OCI-LY1 (cell line): ENCODE results near the gene SEMA3D.

ENCODE experiments used
- H2AFZ ChIP-seq: fragments of 200-600 bp; sonication (generic), shearing (Covaris generic); 2 replicates; pipeline ENCODE4 v1.6.0; 2014; ENCODE audit warnings: antibody characterized with exemption, mild to moderate bottlenecking, low read length
- H3F3A ChIP-seq: fragments of 200-600 bp; sonication (generic), shearing (Covaris generic); 2 replicates; pipeline ENCODE4 v1.6.0; 2014; ENCODE audit warnings: mild to moderate bottlenecking, antibody characterized with exemption, low read length, moderate library complexity; ENCODE audit not compliant: insufficient read depth
- H3K27ac ChIP-seq: fragments of 200-600 bp; sonication (generic); 2 replicates; pipeline ENCODE4 v1.5.1; 2014; ENCODE audit warnings: low read length, mixed run types, mild to moderate bottlenecking, low read depth; ENCODE audit not compliant: poor library complexity, severe bottlenecking
- H3K27me3 ChIP-seq: fragments of 200-600 bp; sonication (generic); 2 replicates; pipeline ENCODE4 v1.6.0; 2014; ENCODE audit warnings: antibody characterized with exemption, mild to moderate bottlenecking, low read length, moderate library complexity; ENCODE audit not compliant: insufficient read depth
- H3K36me3 ChIP-seq: fragments of 200-600 bp; sonication (generic); 2 replicates; pipeline ENCODE4 v1.6.1; 2014; ENCODE audit warnings: mild to moderate bottlenecking, antibody characterized with exemption, low read length, moderate library complexity, mixed read lengths; ENCODE audit not compliant: insufficient read depth
- H3K4me1 ChIP-seq: fragments of 200-600 bp; sonication (generic); 2 replicates; pipeline ENCODE4 v1.5.1; 2014; ENCODE audit warnings: mild to moderate bottlenecking, low read length, moderate library complexity; ENCODE audit not compliant: insufficient read depth, severe bottlenecking
- H3K4me2 ChIP-seq: fragments of 200-600 bp; sonication (generic), shearing (Covaris generic); 2 replicates; pipeline ENCODE4 v1.6.1; 2014; ENCODE audit warnings: low read length
- H3K4me3 ChIP-seq: fragments of 200-600 bp; sonication (generic); 2 replicates; pipeline ENCODE4 v1.5.1; 2014; ENCODE audit warnings: low read length, low read depth, mild to moderate bottlenecking, mixed read lengths; ENCODE audit not compliant: poor library complexity, severe bottlenecking
- H3K79me2 ChIP-seq: fragments of 200-600 bp; shearing (Covaris generic); 2 replicates; pipeline ENCODE4 v1.6.1; 2016; ENCODE audit warnings: mixed run types, low read length, mixed read lengths; ENCODE audit not compliant: insufficient read depth
- H3K9ac ChIP-seq: fragments of 200-600 bp; sonication (generic), shearing (Covaris generic); 2 replicates; pipeline ENCODE4 v1.6.1; 2014; ENCODE audit warnings: mild to moderate bottlenecking, low read length, mixed read lengths
- H3K9me2 ChIP-seq: fragments of 200-600 bp; sonication (generic), shearing (Covaris generic); 2 replicates; pipeline ENCODE4 v1.6.1; 2014; ENCODE audit warnings: low read depth, mild to moderate bottlenecking, low read length, mixed read lengths
- H3K9me3 ChIP-seq: fragments of 200-600 bp; shearing (Covaris generic); 2 replicates; pipeline ENCODE4 v1.6.1; 2014; ENCODE audit warnings: low read length, mixed read lengths
- H4K20me1 ChIP-seq: fragments of 200-600 bp; sonication (generic), shearing (Covaris generic); 2 replicates; pipeline ENCODE4 v1.6.0; 2016; ENCODE audit warnings: mild to moderate bottlenecking, low read length; ENCODE audit not compliant: insufficient read depth
- CTCF ChIP-seq: fragments of 200-600 bp; sonication (generic), shearing (Covaris generic); IDR thresholded peaks from 2 replicates; pipeline ENCODE4 v1.5.1; 2017; ENCODE audit warnings: mild to moderate bottlenecking, antibody characterized with exemption, low read length, moderate library complexity, mixed read lengths
- EZH2 ChIP-seq: fragments of 200-600 bp; sonication (generic), shearing (Covaris generic); IDR thresholded peaks from 2 replicates; pipeline ENCODE4 v1.8.0; 2017; ENCODE audit warnings: borderline replicate concordance, mixed run types, mild to moderate bottlenecking, antibody characterized with exemption, low read length, moderate library complexity, mixed read lengths

The SEMA3D gene

GRCh38 chr7:85074992-85075391, 111.9 kb downstream of the SEMA3D start:
- TF ChIP-seq EZH2: no peak
- no peak overlapping the region for H2AFZ ChIP-seq

GRCh38 chr7:85074016-85074415, 112.8 kb downstream of the SEMA3D start:
- no peak overlapping the region for H3K9ac ChIP-seq
- H3K4me1 ChIP-seq: no peaks in the 10 kb centered on the region
- no peak overlapping the region for H3K4me3 ChIP-seq
- no peaks in the 10 kb centered on the region for H3K9me3 ChIP-seq
- no peak overlapping the region for H3K4me2 ChIP-seq
- no peaks in the 10 kb centered on the region for H3K79me2 ChIP-seq
- TF ChIP-seq EZH2 (no peak), CTCF (no peak)
- no peak overlapping the region for H3K27ac ChIP-seq
- H3K36me3 ChIP-seq: no peaks in the 10 kb centered on the region
- H4K20me1 ChIP-seq: no peaks in the 10 kb centered on the region
- no peaks in the 10 kb centered on the region for H3F3A ChIP-seq
- no peaks in the 10 kb centered on the region for H3K27me3 ChIP-seq
- no peak overlapping the region for H2AFZ ChIP-seq
- no peaks in the 10 kb centered on the region for H3K9me2 ChIP-seq

More at GRCh38 chr7:85074992-85075391, 111.9 kb downstream of the SEMA3D start:
- no peaks in the 10 kb centered on the region for H3K36me3 ChIP-seq
- H3K79me2 ChIP-seq: no peaks in the 10 kb centered on the region
- no peak overlapping the region for H3K4me3 ChIP-seq
- H3K27me3 ChIP-seq: no peaks in the 10 kb centered on the region
- no peak overlapping the region for H3K27ac ChIP-seq
- no peaks in the 10 kb centered on the region for H4K20me1 ChIP-seq
- H3K4me1 ChIP-seq: no peaks in the 10 kb centered on the region
- no peaks in the 10 kb centered on the region for H3F3A ChIP-seq
- H3K9ac ChIP-seq: no peak overlapping the region
- H3K9me2 ChIP-seq: no peaks in the 10 kb centered on the region
- H3K4me2 ChIP-seq: no peak overlapping the region
- H3K9me3 ChIP-seq: no peaks in the 10 kb centered on the region

GRCh38 chr7:85070967-85071628, 115.8 kb downstream of the SEMA3D start:
- H3K27ac ChIP-seq: no peak overlapping the region
- TF ChIP-seq CTCF (no peak), EZH2 (no peak)
- no peaks in the 10 kb centered on the region for H3K79me2 ChIP-seq
- no peaks in the 10 kb centered on the region for H4K20me1 ChIP-seq
- no peak overlapping the region for H3K9ac ChIP-seq
- H3K36me3 ChIP-seq: no peaks in the 10 kb centered on the region
- H3F3A ChIP-seq: no peaks in the 10 kb centered on the region
- H3K27me3 ChIP-seq: no peaks in the 10 kb centered on the region
- H2AFZ ChIP-seq: no peak overlapping the region
- no peaks in the 10 kb centered on the region for H3K9me3 ChIP-seq
- no peaks in the 10 kb centered on the region for H3K4me1 ChIP-seq
- no peak overlapping the region for H3K4me3 ChIP-seq
- H3K4me2 ChIP-seq: no peak overlapping the region
- no peaks in the 10 kb centered on the region for H3K9me2 ChIP-seq

- Histone ChIP-seq H3K9ac (no peak overlapping the region), H3K79me2 (no peaks in the 10 kb centered on the region), H3K27me3 (no peaks in the 10 kb centered on the region), H4K20me1 (no peaks in the 10 kb centered on the region), H3K27ac (no peak overlapping the region), H3F3A (no peaks in the 10 kb centered on the region), H2AFZ (no peak overlapping the region), H3K4me3 (no peak overlapping the region), H3K9me3 (no peaks in the 10 kb centered on the region), H3K4me1 (no peaks in the 10 kb centered on the region), H3K4me2 (no peak overlapping the region), H3K36me3 (no peaks in the 10 kb centered on the region), H3K9me2 (no peaks in the 10 kb centered on the region)
- TF ChIP-seq EZH2: no peak
- TF ChIP-seq CTCF: no peak
These were observed 118.1 kb downstream of the SEMA3D start for GRCh38 chr7:85068799-85069198.
